GM19455 (cell line): ENCODE results near the gene CLDN15.
"Not testable (repeated sequence)": the region's sequence is repeated elsewhere in the genome, so short reads cannot be mapped to it uniquely, and the experiment has no call there.

Experiments
- ATAC-seq: cut with Tn5 transposase; IDR thresholded peaks from one replicate; pipeline ENCODE4 v1.9.1; 2021; ENCODE audit not compliant: unreplicated experiment

CLDN15 gene

GRCh38 chr7:101222275-101222830 lies 15.2 kb downstream of the CLDN15 start:
- no peak for ATAC-seq

GRCh38 chr7:101220295-101220694 lies 17.3 kb downstream of the CLDN15 start:
- ATAC-seq = no peak

GRCh38 chr7:101218236-101219125 lies 19.1 kb downstream of the CLDN15 start:
- peak; percentile 6 for ATAC-seq

- peak; percentile 70 for ATAC-seq
Measured at GRCh38 chr7:101217388-101218235, 20.0 kb downstream of the CLDN15 start, which contains the start of the genes PLOD3 and ZNHIT1. Gene PLOD3 (minus strand): TSS chr7:101217581. CDS start chr7:101217274, 307 bp downstream. Gene ZNHIT1 (plus strand): TSS chr7:101218165. CDS start chr7:101218196, 31 bp downstream.

GRCh38 chr7:101216860-101217387 lies 20.7 kb downstream of the CLDN15 start:
- peak; percentile 18 for ATAC-seq

- ATAC-seq = no peak
Measured at GRCh38 chr7:101216001-101216859, 21.4 kb downstream of the CLDN15 start.

- no peak for ATAC-seq
Measured at GRCh38 chr7:101212014-101212413, 25.6 kb downstream of the CLDN15 start.

- ATAC-seq = no peak
Measured at GRCh38 chr7:101211501-101211900, 26.1 kb downstream of the CLDN15 start.

GRCh38 chr7:101210143-101210542 lies 27.5 kb downstream of the CLDN15 start:
- ATAC-seq = no peak

GRCh38 chr7:101208794-101209193 lies 28.8 kb downstream of the CLDN15 start:
- no peak for ATAC-seq

- ATAC-seq = no peak
Measured at GRCh38 chr7:101207459-101207858, 30.1 kb downstream of the CLDN15 start.

- ATAC-seq = no peak
Measured at GRCh38 chr7:101206665-101207042, 30.9 kb downstream of the CLDN15 start.

- ATAC-seq = no peak
Measured at GRCh38 chr7:101205901-101206664, 31.5 kb downstream of the CLDN15 start.

- not testable (repeated sequence) for ATAC-seq
Measured at GRCh38 chr7:101203740-101204738, 33.6 kb downstream of the CLDN15 start.

GRCh38 chr7:101202603-101202918 lies 35.0 kb downstream of the CLDN15 start:
- ATAC-seq = no peak

- ATAC-seq = no peak
Measured at GRCh38 chr7:101201695-101202602, 35.7 kb downstream of the CLDN15 start.

GRCh38 chr7:101200862-101201599 lies 36.6 kb downstream of the CLDN15 start, which contains the start of gene MOGAT3:
Gene MOGAT3 (minus strand): TSS chr7:101201036. CDS start chr7:101200854, 182 bp downstream.
- ATAC-seq = no peak
